HPDE6-E6E7 (cell line): ENCODE data around the gene WFIKKN2.
"Not testable (repeated sequence)": the region's sequence is repeated elsewhere in the genome, so short reads cannot be mapped to it uniquely, and the experiment has no call there.

Source experiments
- DNase-seq: peaks from one replicate; pipeline ENCODE4 v3.0.0; 2011; ENCODE audit warnings: missing footprints; ENCODE audit errors: extremely low spot score

WFIKKN2 gene

GRCh38 chr17:50875074-50875473 lies 39.7 kb downstream of the WFIKKN2 start:
- no peak for DNase-seq

- DNase-seq = not testable (repeated sequence)
Measured at GRCh38 chr17:50877042-50877441, 41.7 kb downstream of the WFIKKN2 start.

GRCh38 chr17:50877838-50878237 lies 42.5 kb downstream of the WFIKKN2 start:
- DNase-seq = no peak

GRCh38 chr17:50879086-50879485 lies 43.7 kb downstream of the WFIKKN2 start:
- DNase-seq = no peak

- DNase-seq = no peak
Measured at GRCh38 chr17:50881182-50881581, 45.8 kb downstream of the WFIKKN2 start.

- DNase-seq = no peak
Measured at GRCh38 chr17:50882851-50883250, 47.5 kb downstream of the WFIKKN2 start.

GRCh38 chr17:50883850-50884438 lies 48.6 kb downstream of the WFIKKN2 start:
- DNase-seq = no peak

- DNase-seq = no peak
Measured at GRCh38 chr17:50884439-50885311, 49.3 kb downstream of the WFIKKN2 start.

- DNase-seq = no peak
Measured at GRCh38 chr17:50887705-50888245, 52.4 kb downstream of the WFIKKN2 start.

- no peak for DNase-seq
Measured at GRCh38 chr17:50889528-50890118, 54.2 kb downstream of the WFIKKN2 start.

- DNase-seq = peak; percentile 44
Measured at GRCh38 chr17:50890675-50891516, 55.5 kb downstream of the WFIKKN2 start.

- DNase-seq = no peak
Measured at GRCh38 chr17:50891577-50891989, 56.2 kb downstream of the WFIKKN2 start.
